ENCODE measurements around the gene TSC1.

Gene TSC1

GRCh38 chr9:132965478-132965877 is 21.1 kb upstream of the TSC1 start:
- Mint-ChIP-seq H3K27me3 (peaks cover 3% of the 10 kb centered on the region), H3K36me3 (ENCODE audit: low read depth) (no peaks in the 10 kb centered on the region), H3K4me3 (no peak overlapping the region), H3K9me3 (no peaks in the 10 kb centered on the region), H3K27ac (no peak overlapping the region), H3K4me1 (ENCODE audit: low read depth) (no peaks in the 10 kb centered on the region)
- intact Hi-C loops (cut with micrococcal nuclease), result no loop called here

- Mint-ChIP-seq H3K27ac (no peak overlapping the region), H3K4me3 (no peak overlapping the region), H3K4me1 (ENCODE audit: low read depth) (no peaks in the 10 kb centered on the region), H3K36me3 (ENCODE audit: low read depth) (no peaks in the 10 kb centered on the region), H3K9me3 (peaks cover 26% of the 10 kb centered on the region), H3K27me3 (peaks cover 3% of the 10 kb centered on the region)
- intact Hi-C loops (cut with micrococcal nuclease), result no loop called here
Observed at GRCh38 chr9:132961002-132961401, 16.6 kb upstream of the TSC1 start.

GRCh38 chr9:132957805-132958204 is 13.4 kb upstream of the TSC1 start:
- intact Hi-C loops (cut with micrococcal nuclease), result no loop called here
- Mint-ChIP-seq H3K36me3 (ENCODE audit: low read depth) (no peaks in the 10 kb centered on the region), H3K9me3 (peaks cover 33% of the 10 kb centered on the region), H3K4me1 (ENCODE audit: low read depth) (no peaks in the 10 kb centered on the region), H3K27ac (no peak overlapping the region), H3K27me3 (peaks cover 2% of the 10 kb centered on the region), H3K4me3 (no peak overlapping the region)

GRCh38 chr9:132955768-132956167 is 11.4 kb upstream of the TSC1 start:
- Mint-ChIP-seq H3K9me3 (peaks cover 33% of the 10 kb centered on the region), H3K27ac (no peak overlapping the region), H3K36me3 (ENCODE audit: low read depth) (no peaks in the 10 kb centered on the region), H3K4me1 (ENCODE audit: low read depth) (no peaks in the 10 kb centered on the region), H3K27me3 (peaks cover 3% of the 10 kb centered on the region), H3K4me3 (no peak overlapping the region)
- intact Hi-C loops (cut with micrococcal nuclease), result no loop called here

- Mint-ChIP-seq H3K4me1 (ENCODE audit: low read depth) (no peaks in the 10 kb centered on the region), H3K4me3 (no peak overlapping the region), H3K27ac (no peak overlapping the region), H3K36me3 (ENCODE audit: low read depth) (no peaks in the 10 kb centered on the region), H3K9me3 (peaks cover 33% of the 10 kb centered on the region), H3K27me3 (peaks cover 3% of the 10 kb centered on the region)
- intact Hi-C loops (cut with micrococcal nuclease), result no loop called here
Observed at GRCh38 chr9:132955123-132955522, 10.7 kb upstream of the TSC1 start.

GRCh38 chr9:132949709-132950108 is 5.3 kb upstream of the TSC1 start:
- Mint-ChIP-seq H3K4me3 (no peak overlapping the region), H3K4me1 (ENCODE audit: low read depth) (peaks cover 7% of the 10 kb centered on the region), H3K27ac (peak overlapping the region; percentile 24), H3K27me3 (peaks cover 1% of the 10 kb centered on the region), H3K9me3 (no peaks in the 10 kb centered on the region), H3K36me3 (ENCODE audit: low read depth) (peaks cover 1% of the 10 kb centered on the region)
- intact Hi-C loops (cut with micrococcal nuclease), result no loop called here

GRCh38 chr9:132948482-132949050 is 4.2 kb upstream of the TSC1 start:
- peak overlapping the region; percentile 24 for H3K27ac Mint-ChIP-seq

GRCh38 chr9:132947756-132948155 is 3.3 kb upstream of the TSC1 start:
- Mint-ChIP-seq H3K4me1 (ENCODE audit: low read depth) (peaks cover 17% of the 10 kb centered on the region), H3K4me3 (no peak overlapping the region), H3K36me3 (ENCODE audit: low read depth) (peaks cover 8% of the 10 kb centered on the region), H3K9me3 (no peaks in the 10 kb centered on the region), H3K27ac (no peak overlapping the region), H3K27me3 (peaks cover 1% of the 10 kb centered on the region)
- intact Hi-C loops (cut with micrococcal nuclease), result no loop called here

More at GRCh38 chr9:132948482-132949050, 4.2 kb upstream of the TSC1 start:
- H3K36me3 Mint-ChIP-seq (ENCODE audit: low read depth), result peaks cover 8% of the 10 kb centered on the region
- H3K9me3 Mint-ChIP-seq, result no peaks in the 10 kb centered on the region
- H3K4me1 Mint-ChIP-seq (ENCODE audit: low read depth), result peaks cover 11% of the 10 kb centered on the region
- H3K27me3 Mint-ChIP-seq, result peaks cover 1% of the 10 kb centered on the region
- no peak overlapping the region for H3K4me3 Mint-ChIP-seq
- intact Hi-C loops (cut with micrococcal nuclease), result no loop called here

- intact Hi-C loops (cut with micrococcal nuclease), result no loop called here
Observed at GRCh38 chr9:132946631-132947295, 2.3 kb upstream of the TSC1 start.

GRCh38 chr9:132946211-132946610 is 1.8 kb upstream of the TSC1 start:
- no peaks in the 10 kb centered on the region for H3K27me3 Mint-ChIP-seq
- H3K4me1 Mint-ChIP-seq (ENCODE audit: low read depth), result peaks cover 17% of the 10 kb centered on the region
- no peaks in the 10 kb centered on the region for H3K9me3 Mint-ChIP-seq
- peaks cover 8% of the 10 kb centered on the region for H3K36me3 Mint-ChIP-seq (ENCODE audit: low read depth)
- no peak overlapping the region for H3K27ac Mint-ChIP-seq
- H3K4me3 Mint-ChIP-seq, result no peak overlapping the region
- intact Hi-C loops (cut with micrococcal nuclease), result no loop called here

More at GRCh38 chr9:132946631-132947295, 2.3 kb upstream of the TSC1 start:
- Mint-ChIP-seq H3K36me3 (ENCODE audit: low read depth) (peaks cover 8% of the 10 kb centered on the region), H3K9me3 (no peaks in the 10 kb centered on the region), H3K27ac (no peak overlapping the region), H3K27me3 (peaks cover 1% of the 10 kb centered on the region), H3K4me3 (no peak overlapping the region), H3K4me1 (ENCODE audit: low read depth) (peaks cover 17% of the 10 kb centered on the region)

GRCh38 chr9:132945186-132946130 is 1.0 kb upstream of the TSC1 start:
- peaks cover 8% of the 10 kb centered on the region for H3K36me3 Mint-ChIP-seq (ENCODE audit: low read depth)
- H3K4me3 Mint-ChIP-seq, result peak overlapping the region; percentile 92
- no peaks in the 10 kb centered on the region for H3K9me3 Mint-ChIP-seq
- H3K27me3 Mint-ChIP-seq, result no peaks in the 10 kb centered on the region
- peaks cover 17% of the 10 kb centered on the region for H3K4me1 Mint-ChIP-seq (ENCODE audit: low read depth)
- H3K27ac Mint-ChIP-seq, result peak overlapping the region; percentile 99
- intact Hi-C loops (cut with micrococcal nuclease), result no loop called here

- Mint-ChIP-seq H3K27ac (peak overlapping the region; percentile 99), H3K9me3 (no peaks in the 10 kb centered on the region), H3K4me3 (peak overlapping the region; percentile 92), H3K36me3 (ENCODE audit: low read depth) (peaks cover 8% of the 10 kb centered on the region), H3K27me3 (no peaks in the 10 kb centered on the region), H3K4me1 (ENCODE audit: low read depth) (peaks cover 17% of the 10 kb centered on the region)
- intact Hi-C loops (cut with micrococcal nuclease), result no loop called here
Observed at GRCh38 chr9:132943651-132944293, 644 bp downstream of the TSC1 start.

- Mint-ChIP-seq H3K27ac (no peak overlapping the region), H3K36me3 (ENCODE audit: low read depth) (peaks cover 8% of the 10 kb centered on the region), H3K4me1 (ENCODE audit: low read depth) (peaks cover 17% of the 10 kb centered on the region), H3K27me3 (no peaks in the 10 kb centered on the region), H3K9me3 (no peaks in the 10 kb centered on the region), H3K4me3 (no peak overlapping the region)
- intact Hi-C loops (cut with micrococcal nuclease), result no loop called here
Observed at GRCh38 chr9:132942541-132943182, 1.8 kb downstream of the TSC1 start.
